Fibroblast of pulmonary artery (primary cell): ENCODE data around the gene CHRM4.

ENCODE experiments used
- DNase-seq: peaks from one replicate; pipeline ENCODE4 v3.0.0-alpha.2; 2010; ENCODE audit warnings: low read depth
- H3K4me3 ChIP-seq: replicated peaks from 2 replicates; pipeline ENCODE4 v1.5.1; 2011; ENCODE audit warnings: low read depth, mild to moderate bottlenecking, control low read depth, low read length, moderate library complexity
- TF ChIP-seq, protein P1 (sequence below): IDR thresholded peaks from 2 replicates; pipeline ENCODE4 v1.5.1; 2011; ENCODE audit warnings: mild to moderate bottlenecking, control low read depth, low read length, inconsistent platforms; ENCODE audit errors: missing control alignments

Gene CHRM4

DNA sequence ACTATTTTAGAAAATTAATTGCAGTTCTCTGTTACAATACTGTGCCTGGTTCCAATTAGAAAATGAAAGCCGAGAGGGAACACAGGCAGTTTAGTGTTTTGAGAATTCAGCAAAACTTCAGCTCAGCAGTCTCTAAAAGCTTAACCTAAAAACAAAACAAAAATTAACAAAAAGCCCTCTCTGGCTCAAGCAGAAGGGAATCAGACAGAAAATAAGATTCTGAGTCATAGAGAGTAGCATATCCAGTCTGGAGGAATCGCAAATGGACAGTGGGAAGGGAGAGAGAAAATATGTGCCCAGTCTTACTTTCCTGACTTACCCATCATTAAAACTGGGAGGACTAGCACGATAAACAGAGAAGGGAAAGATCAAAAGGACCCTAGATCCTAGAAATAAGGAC, 38.1 kb upstream of the CHRM4 start:
- TF ChIP-seq, protein P1, sequence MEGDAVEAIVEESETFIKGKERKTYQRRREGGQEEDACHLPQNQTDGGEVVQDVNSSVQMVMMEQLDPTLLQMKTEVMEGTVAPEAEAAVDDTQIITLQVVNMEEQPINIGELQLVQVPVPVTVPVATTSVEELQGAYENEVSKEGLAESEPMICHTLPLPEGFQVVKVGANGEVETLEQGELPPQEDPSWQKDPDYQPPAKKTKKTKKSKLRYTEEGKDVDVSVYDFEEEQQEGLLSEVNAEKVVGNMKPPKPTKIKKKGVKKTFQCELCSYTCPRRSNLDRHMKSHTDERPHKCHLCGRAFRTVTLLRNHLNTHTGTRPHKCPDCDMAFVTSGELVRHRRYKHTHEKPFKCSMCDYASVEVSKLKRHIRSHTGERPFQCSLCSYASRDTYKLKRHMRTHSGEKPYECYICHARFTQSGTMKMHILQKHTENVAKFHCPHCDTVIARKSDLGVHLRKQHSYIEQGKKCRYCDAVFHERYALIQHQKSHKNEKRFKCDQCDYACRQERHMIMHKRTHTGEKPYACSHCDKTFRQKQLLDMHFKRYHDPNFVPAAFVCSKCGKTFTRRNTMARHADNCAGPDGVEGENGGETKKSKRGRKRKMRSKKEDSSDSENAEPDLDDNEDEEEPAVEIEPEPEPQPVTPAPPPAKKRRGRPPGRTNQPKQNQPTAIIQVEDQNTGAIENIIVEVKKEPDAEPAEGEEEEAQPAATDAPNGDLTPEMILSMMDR: no peak
- DNase-seq: no peak
- no peak overlapping the region for H3K4me3 ChIP-seq

DNA sequence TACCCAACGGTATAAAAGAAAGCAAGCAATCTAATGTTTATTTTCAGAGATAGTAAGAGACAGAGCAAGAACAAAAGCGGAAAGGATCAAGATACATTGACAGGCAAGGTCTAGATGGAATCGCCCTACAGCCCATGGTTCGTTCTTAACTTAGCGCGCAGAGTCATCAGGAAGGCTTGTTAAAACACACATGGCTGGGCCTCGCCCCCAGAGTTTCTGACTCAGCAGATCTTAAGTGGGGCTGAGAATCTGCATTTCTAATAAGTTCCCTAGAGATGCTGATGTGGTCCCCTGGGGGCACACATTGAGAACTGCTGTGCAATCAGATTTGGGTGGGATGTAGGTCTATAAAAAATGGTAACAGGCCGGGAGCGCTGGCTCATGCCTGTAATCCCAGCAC, 35.8 kb upstream of the CHRM4 start:
- TF ChIP-seq, protein P1: no peak
- H3K4me3 ChIP-seq: no peak overlapping the region
- DNase-seq: no peak

DNA sequence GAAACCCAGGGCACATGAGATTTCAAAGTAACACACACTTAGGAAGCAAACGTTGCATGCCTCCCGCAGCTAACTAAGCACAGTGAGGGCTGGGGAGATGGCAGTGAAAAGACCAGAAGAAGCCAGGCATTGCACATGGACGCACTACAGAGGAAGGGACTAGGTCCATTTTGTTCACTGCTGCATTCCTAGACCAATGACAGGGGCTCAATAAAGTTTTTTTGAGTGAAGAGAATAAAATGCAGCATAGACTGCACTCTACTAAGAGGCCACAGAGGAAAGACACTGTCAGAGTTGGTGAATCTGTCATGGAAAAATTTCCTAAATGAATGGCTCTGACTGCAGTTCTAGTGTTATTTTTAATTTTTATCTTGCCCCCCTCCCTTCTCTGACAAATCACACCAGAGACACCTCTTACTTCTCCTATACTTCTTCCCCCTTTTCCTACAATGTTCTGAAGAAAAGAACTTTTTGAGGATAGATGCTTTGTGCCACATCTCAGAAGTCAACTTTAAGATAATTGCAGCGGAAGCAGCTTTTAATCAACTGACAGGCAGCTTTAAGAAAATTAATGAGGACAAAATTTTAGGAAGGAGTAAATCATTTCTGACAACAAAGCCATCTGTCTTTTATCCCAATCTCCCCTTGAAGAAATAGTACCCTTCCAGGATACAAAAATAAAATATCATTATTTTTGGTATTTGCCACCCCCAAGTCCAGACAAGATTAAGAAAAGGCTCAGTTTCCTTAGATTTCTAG, 34.8 kb upstream of the CHRM4 start:
- TF ChIP-seq, protein P1: no peak
- no peak overlapping the region for H3K4me3 ChIP-seq
- DNase-seq: no peak

DNA sequence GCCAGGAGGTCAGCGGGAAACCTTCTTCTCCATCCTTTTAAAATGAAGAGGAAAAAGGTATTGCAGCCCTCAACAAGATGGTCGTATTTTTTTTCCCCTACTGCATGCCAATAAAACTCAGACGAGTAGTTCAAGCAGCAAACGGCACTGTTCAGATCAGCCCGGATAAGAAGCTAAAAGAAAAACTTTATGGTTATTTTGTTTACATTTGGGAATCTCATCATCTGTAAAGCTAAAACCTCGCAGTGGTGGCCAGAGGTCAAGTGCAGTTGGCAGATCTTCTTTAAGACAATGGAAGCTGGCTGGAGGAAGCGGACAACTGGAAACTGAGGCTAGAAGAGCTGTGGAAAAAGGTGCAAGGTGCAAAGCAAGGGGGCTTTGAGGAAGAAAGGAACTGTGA, 31.0 kb upstream of the CHRM4 start:
- DNase-seq: no peak
- TF ChIP-seq, protein P1: no peak
- no peak overlapping the region for H3K4me3 ChIP-seq

DNA sequence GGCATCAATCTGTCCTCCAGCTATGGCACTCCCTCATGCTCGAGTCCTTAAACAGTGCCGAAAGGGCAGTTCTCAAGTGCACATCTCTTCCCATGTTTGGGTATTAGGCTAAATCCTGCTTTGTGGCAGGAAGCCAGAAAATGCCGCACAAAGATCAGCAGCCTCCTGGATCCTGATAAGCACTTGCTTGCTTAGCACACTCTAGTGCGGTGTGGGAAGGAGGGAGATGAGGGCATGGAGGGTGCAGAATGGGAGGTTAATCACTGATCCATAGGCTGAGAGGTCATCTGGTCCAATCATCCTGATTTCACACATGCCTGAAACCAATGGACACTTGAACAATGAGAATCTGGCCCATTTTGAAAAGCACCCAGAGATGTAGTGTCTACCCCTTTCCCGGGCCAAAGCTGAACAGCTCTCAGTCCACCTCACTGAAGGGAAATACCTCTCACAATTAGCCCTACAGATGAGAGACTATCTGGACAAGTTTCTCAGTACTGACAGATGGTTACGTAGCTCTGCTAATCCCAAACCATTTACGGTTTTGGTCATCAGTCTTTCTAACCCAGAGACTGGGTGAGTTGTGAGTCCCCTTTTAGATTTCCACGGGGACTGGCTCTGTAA, 29.8 kb upstream of the CHRM4 start:
- no peak for DNase-seq
- TF ChIP-seq, protein P1: no peak

DNA sequence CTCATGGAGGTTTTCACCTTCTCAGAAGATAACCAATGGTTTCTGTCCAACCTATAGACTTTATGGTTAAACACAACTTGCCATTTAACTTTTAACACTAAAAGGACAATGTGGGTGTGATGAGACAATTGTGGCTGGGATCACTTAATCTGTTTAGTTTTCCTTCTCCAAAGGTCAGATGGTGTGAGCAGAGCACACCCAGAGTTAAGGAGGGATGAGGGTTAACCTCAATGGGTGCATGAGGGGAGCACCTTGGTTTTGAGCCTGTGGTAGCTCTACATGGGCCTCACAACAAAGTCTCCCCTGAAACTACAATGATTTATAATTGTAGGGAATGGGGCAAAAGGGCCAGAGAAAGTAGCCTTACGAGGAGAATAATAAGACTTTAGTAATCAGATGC, 28.9 kb upstream of the CHRM4 start:
- TF ChIP-seq, protein P1: no peak
- H3K4me3 ChIP-seq: no peak overlapping the region

More for the DNA sequence above, 29.8 kb upstream of the CHRM4 start:
- H3K4me3 ChIP-seq: no peak overlapping the region

More for the DNA sequence above, 28.9 kb upstream of the CHRM4 start:
- no peak for DNase-seq
